Keratinocyte (primary cell): ENCODE measurements around the gene SETD6. TPM values are rescaled to one million over a fixed set of nuclear protein-coding genes. Genes with fewer than 3 reads are reported as not detected.

ENCODE experiments used
- DNase-seq: peaks from one replicate; pipeline ENCODE4 v3.0.0-alpha.2; 2011; ENCODE audit warnings: low read depth, missing footprints, low spot score
- FAIRE-seq: peaks from 2 replicates; lab custom pipeline; 2011; peaks lifted over from hg19 to GRCh38; lab: Jason Lieb, UNC
- H2AFZ ChIP-seq: 2 replicates; pipeline ENCODE4 v1.6.0; 2012; ENCODE audit warnings: low read length, control low read depth, inconsistent platforms; ENCODE audit not compliant: control insufficient read depth
- H3K27ac ChIP-seq: 2 replicates; pipeline ENCODE4 v1.5.1; 2011; ENCODE audit warnings: low read length; ENCODE audit not compliant: control insufficient read depth, insufficient read depth
- H3K27me3 ChIP-seq: 3 replicates; pipeline ENCODE4 v1.6.0; 2011; ENCODE audit warnings: low read length; ENCODE audit not compliant: control insufficient read depth, insufficient read depth; ENCODE audit errors: extremely low read depth
- H3K36me3 ChIP-seq, 2 experiments: 2 replicates in 1 of 2; 3 replicates in 1 of 2; pipeline ENCODE4 v1.5.1; 2011; ENCODE audit warnings: low read length in 2 of 2, mild to moderate bottlenecking in 1 of 2; ENCODE audit not compliant: control insufficient read depth in 2 of 2, insufficient read depth in 2 of 2; ENCODE audit errors: extremely low read depth in 1 of 2
- H3K4me1 ChIP-seq: 3 replicates; pipeline ENCODE4 v1.5.1; 2011; ENCODE audit warnings: low read length; ENCODE audit not compliant: control insufficient read depth, insufficient read depth; ENCODE audit errors: extremely low read depth
- H3K4me2 ChIP-seq: 3 replicates; pipeline ENCODE4 v1.6.0; 2011; ENCODE audit warnings: low read depth, low read length; ENCODE audit not compliant: control insufficient read depth, insufficient read depth; ENCODE audit errors: extremely low read depth
- H3K4me3 ChIP-seq, 3 experiments: fragments of 200-600 bp in 1 of 3; sonication (generic) in 1 of 3; 2 replicates in 2 of 3; 3 replicates in 1 of 3; pipeline ENCODE4 v1.5.1; 2011 to 2016; ENCODE audit warnings: low read length in 3 of 3, mild to moderate bottlenecking in 3 of 3, control low read depth in 2 of 3, inconsistent platforms in 1 of 3, low read depth in 1 of 3, mixed read lengths in 1 of 3, mixed run types in 1 of 3, moderate library complexity in 1 of 3; ENCODE audit not compliant: control insufficient read depth in 2 of 3, insufficient read depth in 2 of 3; ENCODE audit errors: extremely low read depth in 1 of 3
- H3K79me2 ChIP-seq: 2 replicates; pipeline ENCODE4 v1.6.0; 2012; ENCODE audit warnings: low read length; ENCODE audit not compliant: control insufficient read depth, insufficient read depth
- H3K9ac ChIP-seq: 3 replicates; pipeline ENCODE4 v1.6.0; 2011; ENCODE audit warnings: low read length; ENCODE audit not compliant: control insufficient read depth, insufficient read depth; ENCODE audit errors: extremely low read depth
- H3K9me1 ChIP-seq: 3 replicates; pipeline ENCODE4 v1.6.0; 2011; ENCODE audit warnings: low read length; ENCODE audit not compliant: control insufficient read depth, insufficient read depth; ENCODE audit errors: extremely low read depth
- H3K9me3 ChIP-seq: 2 replicates; pipeline ENCODE4 v1.5.1; 2012; ENCODE audit warnings: low read depth, low read length; ENCODE audit not compliant: control insufficient read depth
- H4K20me1 ChIP-seq: 3 replicates; pipeline ENCODE4 v1.6.0; 2011; ENCODE audit warnings: low read length; ENCODE audit not compliant: control insufficient read depth, insufficient read depth; ENCODE audit errors: extremely low read depth
- EZH2 ChIP-seq: IDR thresholded peaks from one replicate; pipeline ENCODE4 v1.6.1; 2012; ENCODE audit warnings: inconsistent platforms, mild to moderate bottlenecking, low read length, moderate library complexity
- dilution Hi-C: fragments of 300-500 bp; cut with MboI; formaldehyde crosslinking; loops from one replicate; pipeline ENCODE4 v1.7.0; 2020; ENCODE audit warnings: low sequenced_read_pairs; ENCODE audit not compliant: extremely low pct_ligation_motif_present
- polyA plus RNA-seq, 5 experiments: library from polyadenylated mRNA; depleted of rRNA in 3 of 5; stranded (reverse) in 3 of 5; stranded (forward) in 1 of 5; unstranded in 1 of 5; fragments of >200 nt; gene quantifications; 1 replicate in 1 of 5; 2 replicates in 3 of 5; 3 replicates in 1 of 5; pipeline versions ENCODE4 v1.2.1 to v1.2.3, GENCODE V29; 2011 to 2012; ENCODE audit warnings: missing spikeins in 2 of 5, low read depth in 1 of 5, low replicate concordance in 1 of 5
- TF ChIP-seq, protein P1 (sequence below), 3 experiments: IDR thresholded peaks in 1 of 3; conservative IDR thresholded peaks in 1 of 3; optimal IDR thresholded peaks in 1 of 3; 2 replicates in 2 of 3; 3 replicates in 1 of 3; pipeline versions ENCODE3 to v1.5.1; 2011; ENCODE audit warnings: low read length in 3 of 3, mild to moderate bottlenecking in 3 of 3, moderate library complexity in 2 of 3, control low read depth in 1 of 3, inconsistent platforms in 1 of 3; ENCODE audit not compliant: insufficient read depth in 2 of 3; ENCODE audit errors: extremely low read depth in 1 of 3

The SETD6 gene
- polyA plus RNA-seq, 1 donor (not counting 4 experiments of a cell fraction or from before 2014, with no cell fraction given), result 13.5 TPM

DNA sequence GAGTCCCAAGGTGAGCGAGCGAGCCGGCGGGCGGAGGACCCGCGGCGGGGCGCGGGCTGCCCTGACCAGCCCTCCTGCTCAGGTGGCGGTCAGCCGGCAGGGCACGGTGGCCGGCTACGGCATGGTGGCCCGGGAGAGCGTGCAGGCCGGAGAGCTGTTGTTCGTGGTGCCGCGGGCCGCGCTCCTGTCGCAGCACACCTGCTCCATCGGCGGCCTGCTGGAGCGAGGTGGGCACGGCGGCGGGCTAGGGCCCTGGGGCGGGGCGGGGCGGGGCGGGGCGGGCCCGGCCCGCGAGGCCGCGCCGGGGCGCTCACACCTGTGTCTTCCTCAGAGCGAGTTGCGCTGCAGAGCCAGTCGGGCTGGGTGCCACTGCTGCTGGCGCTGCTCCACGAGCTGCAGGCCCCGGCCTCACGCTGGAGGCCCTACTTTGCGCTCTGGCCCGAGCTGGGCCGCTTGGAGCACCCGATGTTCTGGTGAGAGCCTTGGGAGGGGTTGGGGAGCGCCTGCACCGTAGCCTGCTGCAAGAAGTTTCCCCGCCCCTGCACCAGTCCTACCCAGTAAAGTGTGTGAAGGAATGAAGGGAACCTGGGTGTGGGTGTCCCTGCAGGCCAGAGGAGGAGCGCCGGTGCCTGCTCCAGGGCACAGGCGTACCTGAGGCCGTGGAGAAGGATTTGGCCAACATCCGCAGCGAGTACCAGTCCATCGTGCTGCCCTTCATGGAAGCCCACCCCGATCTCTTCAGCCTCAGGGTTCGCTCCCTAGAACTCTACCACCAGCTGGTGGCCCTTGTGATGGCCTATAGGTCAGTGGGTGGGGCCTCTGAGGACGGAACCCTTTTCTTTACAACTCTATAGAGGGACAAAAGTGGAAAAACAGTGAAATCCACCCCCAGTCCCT is 802 bp downstream of the SETD6 start:
- DNase-seq, result no peak

DNA sequence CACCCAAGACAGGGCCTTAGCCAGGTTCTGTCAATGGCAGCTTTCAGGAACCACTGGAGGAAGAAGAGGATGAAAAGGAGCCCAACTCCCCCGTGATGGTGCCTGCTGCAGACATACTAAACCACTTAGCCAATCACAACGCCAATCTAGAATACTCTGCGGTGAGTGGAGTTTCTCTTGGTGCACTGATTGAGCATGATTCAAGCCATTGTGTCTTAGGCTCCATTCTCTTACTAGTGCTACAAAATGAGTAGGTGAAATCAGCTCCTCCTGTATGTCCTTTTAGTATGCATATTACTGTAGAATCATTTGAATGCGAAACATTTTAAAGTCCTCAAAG is 1.4 kb downstream of the SETD6 start:
- H4K20me1 ChIP-seq, result peaks cover 11% of the 10 kb centered on the region
- dilution Hi-C loops, result no loop called here
- H3K27me3 ChIP-seq, result no peaks in the 10 kb centered on the region
- H3K4me3 ChIP-seq, result peak overlapping the region in 2 of 3 experiments; percentile 53 to 58
- no peaks in the 10 kb centered on the region for H3K9me1 ChIP-seq
- H2AFZ ChIP-seq, result no peak overlapping the region
- DNase-seq (no peak), FAIRE-seq (no peak)
- H3K79me2 ChIP-seq, result no peaks in the 10 kb centered on the region
- peaks cover 15 to 30% of the 10 kb centered on the region in 2 experiments for H3K36me3 ChIP-seq
- TF ChIP-seq, protein P1, sequence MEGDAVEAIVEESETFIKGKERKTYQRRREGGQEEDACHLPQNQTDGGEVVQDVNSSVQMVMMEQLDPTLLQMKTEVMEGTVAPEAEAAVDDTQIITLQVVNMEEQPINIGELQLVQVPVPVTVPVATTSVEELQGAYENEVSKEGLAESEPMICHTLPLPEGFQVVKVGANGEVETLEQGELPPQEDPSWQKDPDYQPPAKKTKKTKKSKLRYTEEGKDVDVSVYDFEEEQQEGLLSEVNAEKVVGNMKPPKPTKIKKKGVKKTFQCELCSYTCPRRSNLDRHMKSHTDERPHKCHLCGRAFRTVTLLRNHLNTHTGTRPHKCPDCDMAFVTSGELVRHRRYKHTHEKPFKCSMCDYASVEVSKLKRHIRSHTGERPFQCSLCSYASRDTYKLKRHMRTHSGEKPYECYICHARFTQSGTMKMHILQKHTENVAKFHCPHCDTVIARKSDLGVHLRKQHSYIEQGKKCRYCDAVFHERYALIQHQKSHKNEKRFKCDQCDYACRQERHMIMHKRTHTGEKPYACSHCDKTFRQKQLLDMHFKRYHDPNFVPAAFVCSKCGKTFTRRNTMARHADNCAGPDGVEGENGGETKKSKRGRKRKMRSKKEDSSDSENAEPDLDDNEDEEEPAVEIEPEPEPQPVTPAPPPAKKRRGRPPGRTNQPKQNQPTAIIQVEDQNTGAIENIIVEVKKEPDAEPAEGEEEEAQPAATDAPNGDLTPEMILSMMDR (optimal IDR thresholded peaks at IDR 0.05 in 1 of 3, IDR thresholded peaks at IDR 0.05 in 1 of 3, conservative IDR thresholded peaks at IDR 0.05 in 1 of 3; ENCODE audit: extremely low read depth in 1 of 3, insufficient read depth in 2 of 3, low read length in 3 of 3), result no peak
- no peak for TF ChIP-seq EZH2
- no peak overlapping the region for H3K27ac ChIP-seq
- H3K9me3 ChIP-seq, result no peaks in the 10 kb centered on the region
- H3K9ac ChIP-seq, result peak overlapping the region; percentile 53
- H3K4me1 ChIP-seq, result peaks cover 14% of the 10 kb centered on the region
- H3K4me2 ChIP-seq, result peak overlapping the region; percentile 78

More for the DNA sequence above, 802 bp downstream of the SETD6 start:
- TF ChIP-seq, protein P1 (optimal IDR thresholded peaks at IDR 0.05 in 1 of 3, IDR thresholded peaks at IDR 0.05 in 1 of 3, conservative IDR thresholded peaks at IDR 0.05 in 1 of 3; ENCODE audit: extremely low read depth in 1 of 3, insufficient read depth in 2 of 3, low read length in 3 of 3), result no peak
- no peak for TF ChIP-seq EZH2
- no peak for FAIRE-seq
- Histone ChIP-seq H3K9ac (peak overlapping the region; percentile 82), H4K20me1 (peaks cover 11% of the 10 kb centered on the region), H3K4me3 (peak overlapping the region; percentile 66 to 91 (median 78)), H3K9me3 (no peaks in the 10 kb centered on the region), H3K79me2 (no peaks in the 10 kb centered on the region), H3K27me3 (no peaks in the 10 kb centered on the region), H3K4me2 (peak overlapping the region; percentile 87), H3K27ac (peak overlapping the region; percentile 74), H2AFZ (peak overlapping the region; percentile 73), H3K4me1 (peaks cover 14% of the 10 kb centered on the region), H3K9me1 (no peaks in the 10 kb centered on the region), H3K36me3 (peaks cover 15 to 30% of the 10 kb centered on the region in 2 experiments)
- dilution Hi-C loops, result no loop called here
